Gastrocnemius medialis (tissue), 4 donors: ENCODE measurements around the gene SNAI1. TPM values are rescaled to one million over a fixed set of nuclear protein-coding genes. Genes with fewer than 3 reads are reported as not detected.
A peak's percentile ranks its signal among the peaks of the same experiment; 100 is the strongest.

Experiments used
- ATAC-seq, 2 donors: fragments of 150-250 bp; one replicate each; pipeline ENCODE4 v1.9.1; 2016
- DNase-seq, 2 donors: peaks; one replicate each; pipeline ENCODE4 v3.0.0-alpha.2; 2019
- H3K27ac ChIP-seq, 4 donors: fragments of 200-600 bp; sonication (generic); 1 replicate in 1 of 4; 2 replicates in 3 of 4; pipeline ENCODE4 v1.5.1; 2016 to 2018; ENCODE audit warnings: mild to moderate bottlenecking in 2 of 4, moderate library complexity in 1 of 4
- H3K27me3 ChIP-seq, 3 donors: fragments of 200-600 bp; sonication (generic) in 2 of 3; 1 replicate in 1 of 3; 2 replicates in 2 of 3; pipeline versions ENCODE4 v1.5.1 to v1.6.0; 2016 to 2019; ENCODE audit warnings: mild to moderate bottlenecking in 1 of 3, moderate library complexity in 1 of 3
- H3K36me3 ChIP-seq, 2 donors: fragments of 200-600 bp; sonication (generic) in 1 of 2; one replicate each; pipeline ENCODE4 v1.5.1; 2017 to 2018
- H3K4me1 ChIP-seq, 2 donors: fragments of 200-600 bp; sonication (generic) in 1 of 2; one replicate each; pipeline ENCODE4 v1.5.1; 2016 to 2017; ENCODE audit warnings: mild to moderate bottlenecking in 2 of 2
- H3K4me3 ChIP-seq, 4 donors: fragments of 200-600 bp; sonication (generic) in 3 of 4; 1 replicate in 1 of 4; 2 replicates in 3 of 4; pipeline ENCODE4 v1.5.1; 2016 to 2019; ENCODE audit warnings: mild to moderate bottlenecking in 2 of 4
- H3K9me3 ChIP-seq, 3 donors: fragments of 200-600 bp; sonication (generic) in 2 of 3; 1 replicate in 1 of 3; 2 replicates in 2 of 3; pipeline ENCODE4 v1.5.1; 2016 to 2019
- POLR2A ChIP-seq, 2 donors: fragments of 450-650 bp; IDR thresholded peaks; one replicate each; pipeline ENCODE4 v1.6.1; 2017; ENCODE audit warnings: antibody characterized with exemption in 2 of 2, mild to moderate bottlenecking in 2 of 2, moderate library complexity in 2 of 2
- in situ Hi-C, 4 donors: fragments of 200-750 bp; cut with MboI; loops; one replicate each; pipeline versions ENCODE4 v1.15.0 to v1.8.0; 2017; ENCODE audit warnings: low sequenced_read_pairs in 4 of 4
- intact Hi-C: fragments of 100-400 bp; cut with DNase I; formaldehyde crosslinking; loops from one replicate; pipeline ENCODE4 v1.15.1; 2023; ENCODE audit warnings: low total_unique reads
- total RNA-seq, 4 donors: library from RNA; depleted of rRNA; stranded (reverse); fragments of >200 nt; gene quantifications; one replicate each; pipeline versions ENCODE4 v1.1.0 to v1.2.3, GENCODE V29; 2016
- TF ChIP-seq, protein P1 (sequence below), 5 experiments: fragments of 450-650 bp in 3 of 5; fragments of 200-600 bp in 2 of 5; sonication (generic) in 2 of 5; IDR thresholded peaks in 4 of 5; conservative IDR thresholded peaks in 1 of 5; 1 replicate in 4 of 5; 2 replicates in 1 of 5; pipeline ENCODE4 v1.5.1; 2016 to 2019; ENCODE audit warnings: antibody characterized with exemption in 5 of 5, mild to moderate bottlenecking in 3 of 5, moderate library complexity in 3 of 5

Gene SNAI1
- total RNA-seq, 4 donors from 2014 or later, result 0.61 to 3.5 (median 1.3) TPM

DNA sequence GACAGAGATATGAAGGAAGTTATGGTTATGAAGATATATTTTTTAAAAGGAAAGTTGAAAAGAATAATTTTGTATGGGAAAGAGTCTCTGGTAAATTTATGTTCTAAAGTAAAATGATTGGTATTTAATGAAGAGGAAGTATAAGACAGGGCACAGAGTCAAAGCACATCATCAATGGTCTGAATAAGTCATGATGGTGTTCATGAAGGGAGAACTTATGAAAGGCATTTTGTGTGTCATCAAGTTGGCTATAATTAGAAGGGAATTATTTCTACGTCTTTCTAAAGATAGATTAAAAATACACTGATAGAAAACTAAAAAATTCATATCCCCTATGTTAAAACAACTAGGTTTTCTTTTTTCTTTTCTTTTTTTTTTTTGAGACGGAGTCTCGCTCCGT is 21.4 kb upstream of the SNAI1 start:
- TF ChIP-seq, protein P1, sequence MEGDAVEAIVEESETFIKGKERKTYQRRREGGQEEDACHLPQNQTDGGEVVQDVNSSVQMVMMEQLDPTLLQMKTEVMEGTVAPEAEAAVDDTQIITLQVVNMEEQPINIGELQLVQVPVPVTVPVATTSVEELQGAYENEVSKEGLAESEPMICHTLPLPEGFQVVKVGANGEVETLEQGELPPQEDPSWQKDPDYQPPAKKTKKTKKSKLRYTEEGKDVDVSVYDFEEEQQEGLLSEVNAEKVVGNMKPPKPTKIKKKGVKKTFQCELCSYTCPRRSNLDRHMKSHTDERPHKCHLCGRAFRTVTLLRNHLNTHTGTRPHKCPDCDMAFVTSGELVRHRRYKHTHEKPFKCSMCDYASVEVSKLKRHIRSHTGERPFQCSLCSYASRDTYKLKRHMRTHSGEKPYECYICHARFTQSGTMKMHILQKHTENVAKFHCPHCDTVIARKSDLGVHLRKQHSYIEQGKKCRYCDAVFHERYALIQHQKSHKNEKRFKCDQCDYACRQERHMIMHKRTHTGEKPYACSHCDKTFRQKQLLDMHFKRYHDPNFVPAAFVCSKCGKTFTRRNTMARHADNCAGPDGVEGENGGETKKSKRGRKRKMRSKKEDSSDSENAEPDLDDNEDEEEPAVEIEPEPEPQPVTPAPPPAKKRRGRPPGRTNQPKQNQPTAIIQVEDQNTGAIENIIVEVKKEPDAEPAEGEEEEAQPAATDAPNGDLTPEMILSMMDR (IDR thresholded peaks at IDR 0.05 in 4 of 5, conservative IDR thresholded peaks at IDR 0.05 in 1 of 5), result no peak
- no peak for TF ChIP-seq POLR2A (IDR thresholded peaks at IDR 0.05)
- Histone ChIP-seq H3K27me3 (no peaks in the 10 kb centered on the region), H3K27ac (no peak overlapping the region), H3K4me1 (peaks cover 5 to 9% of the 10 kb centered on the region in 2 donors), H3K36me3 (peaks cover 0 to 42% of the 10 kb centered on the region in 2 donors), H3K4me3 (no peak overlapping the region), H3K9me3 (no peaks in the 10 kb centered on the region)
- in situ Hi-C loops, result no loop called here
- intact Hi-C loops, result no loop called here
- ATAC-seq (no peak), DNase-seq (no peak)

DNA sequence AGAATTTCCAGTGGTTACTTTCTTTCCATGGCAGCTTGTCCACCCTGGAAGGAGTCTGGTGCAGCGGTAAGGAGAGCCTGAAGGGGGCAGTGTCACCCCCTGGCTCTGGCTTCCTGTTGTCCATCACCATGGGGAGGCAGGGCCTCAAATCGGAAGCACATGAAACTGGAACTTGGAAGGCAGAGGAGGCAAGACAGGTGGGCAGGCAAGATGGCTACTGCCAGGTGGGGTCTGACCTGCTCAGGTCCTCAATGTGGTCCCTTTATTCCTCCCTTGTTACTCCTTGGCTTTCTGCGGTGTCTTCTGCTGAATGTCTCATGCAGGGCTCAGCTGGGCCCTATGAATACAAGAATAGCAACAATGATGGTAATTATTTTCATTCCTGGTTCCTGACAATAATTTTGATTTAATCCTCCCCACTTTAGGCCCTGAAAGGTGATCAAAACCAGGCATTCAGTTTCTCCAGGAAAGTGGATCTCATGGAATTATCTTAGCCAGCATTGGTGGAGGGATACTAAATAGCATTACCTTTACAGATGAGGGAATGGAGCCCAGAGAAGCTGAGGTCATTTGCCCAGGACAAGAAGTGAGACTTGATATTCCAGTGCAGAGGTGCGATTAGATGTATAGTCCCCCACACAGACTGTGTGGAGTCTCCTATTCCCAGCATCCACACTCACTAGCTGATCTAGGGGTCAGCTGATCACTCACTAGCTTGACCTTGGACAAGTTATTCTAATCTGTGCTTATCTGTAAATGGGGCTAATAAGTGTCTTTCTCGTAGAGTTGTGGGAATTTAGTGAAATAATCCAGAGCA is 17.6 kb upstream of the SNAI1 start:
- intact Hi-C loops (no loop called here), in situ Hi-C loops (no loop called here)
- TF ChIP-seq POLR2A (IDR thresholded peaks at IDR 0.05), result no peak
- TF ChIP-seq, protein P1 (IDR thresholded peaks at IDR 0.05 in 4 of 5, conservative IDR thresholded peaks at IDR 0.05 in 1 of 5), result peak in 2 of 5 experiments; percentile 29 to 45
- Histone ChIP-seq H3K9me3 (no peaks in the 10 kb centered on the region), H3K27me3 (no peaks in the 10 kb centered on the region), H3K4me3 (no peak overlapping the region), H3K4me1 (peaks cover 9 to 10% of the 10 kb centered on the region in 2 donors), H3K27ac (peak overlapping the region in 2 of 4 donors; percentile 2 to 40), H3K36me3 (peaks cover 0 to 8% of the 10 kb centered on the region in 2 donors)
- no peak for ATAC-seq
- no peak for DNase-seq

DNA sequence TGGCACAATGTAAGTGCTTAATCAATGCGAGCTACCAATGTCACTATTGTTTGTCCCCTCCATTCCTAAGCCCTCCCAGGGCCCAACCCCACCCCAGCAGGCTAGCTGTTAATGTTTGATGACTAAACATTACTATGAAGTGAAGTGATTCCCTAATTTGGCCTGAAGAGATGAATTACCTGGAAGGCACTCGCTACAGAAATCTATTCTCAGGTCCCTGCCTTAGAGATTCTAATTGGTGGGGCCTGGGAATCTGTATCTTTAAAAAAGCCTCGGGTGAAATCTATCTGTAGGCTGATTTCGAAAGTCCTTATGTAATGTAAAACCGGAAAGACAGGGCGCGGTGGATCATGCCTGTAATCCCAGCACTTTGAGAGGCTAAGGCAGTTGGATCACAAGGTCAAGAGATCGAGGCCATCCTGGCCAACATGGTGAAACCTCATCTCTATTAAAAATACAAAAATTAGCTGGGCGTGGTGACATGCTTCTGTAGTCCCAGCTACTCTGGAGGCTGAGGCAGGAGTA is 16.9 kb upstream of the SNAI1 start:
- H3K27ac ChIP-seq, result peak overlapping the region in 1 of 4 donors; percentile 40
- in situ Hi-C loops, result no loop called here
- H3K27me3 ChIP-seq, result no peaks in the 10 kb centered on the region
- TF ChIP-seq, protein P1 (IDR thresholded peaks at IDR 0.05 in 4 of 5, conservative IDR thresholded peaks at IDR 0.05 in 1 of 5), result no peak
- no peak for TF ChIP-seq POLR2A (IDR thresholded peaks at IDR 0.05)
- peaks cover 9 to 10% of the 10 kb centered on the region in 2 donors for H3K4me1 ChIP-seq
- intact Hi-C loops, result no loop called here
- H3K9me3 ChIP-seq, result no peaks in the 10 kb centered on the region
- peaks cover 0 to 6% of the 10 kb centered on the region in 2 donors for H3K36me3 ChIP-seq
- no peak overlapping the region for H3K4me3 ChIP-seq
- ATAC-seq (peak in 1 of 2 donors; percentile 40), DNase-seq (no peak)

DNA sequence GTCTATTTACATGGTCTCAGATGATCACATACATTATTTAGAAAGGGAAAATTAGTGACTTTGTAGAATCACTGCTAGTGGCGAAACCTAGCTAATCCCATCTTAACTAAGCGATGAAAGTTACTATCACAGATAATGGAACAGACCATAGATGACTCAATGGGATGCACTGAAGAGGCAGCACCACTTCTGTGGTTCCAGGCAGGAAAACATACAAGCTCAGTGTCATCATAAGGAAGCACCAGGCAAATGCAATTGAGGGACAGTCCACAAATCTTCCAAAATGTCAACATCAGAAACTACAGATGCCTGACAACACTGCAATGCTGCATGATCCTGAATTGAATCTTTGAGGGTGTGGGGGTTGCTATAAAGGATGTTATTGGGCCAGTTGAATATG is 15.9 kb upstream of the SNAI1 start:
- in situ Hi-C loops (no loop called here), intact Hi-C loops (no loop called here)
- Histone ChIP-seq H3K4me1 (peaks cover 9 to 10% of the 10 kb centered on the region in 2 donors), H3K27me3 (no peaks in the 10 kb centered on the region), H3K27ac (no peak overlapping the region), H3K4me3 (no peak overlapping the region), H3K9me3 (no peaks in the 10 kb centered on the region), H3K36me3 (peaks cover 0 to 6% of the 10 kb centered on the region in 2 donors)
- TF ChIP-seq, protein P1 (IDR thresholded peaks at IDR 0.05 in 4 of 5, conservative IDR thresholded peaks at IDR 0.05 in 1 of 5), result no peak
- DNase-seq (no peak), ATAC-seq (no peak)
